ENCODE results near the gene ZNF605. TPM values are rescaled to one million over a fixed set of nuclear protein-coding genes. Genes with fewer than 3 reads are reported as not detected.
"Not testable (repeated sequence)": the region's sequence is repeated elsewhere in the genome, so short reads cannot be mapped to it uniquely, and the experiment has no call there.

The ZNF605 gene
- total RNA-seq, 2 donors from 2014 or later: 9.6 to 12.7 TPM

- Histone ChIP-seq H3K27me3 (replicated peaks; ENCODE audit: insufficient read depth) (no peaks in the 10 kb centered on the region), H3K36me3 (no peaks in the 10 kb centered on the region), H3K4me1 (replicated peaks) (no peaks in the 10 kb centered on the region), H3K9me3 (peaks cover 8% of the 10 kb centered on the region), H3K27ac (no peak overlapping the region), H3K4me3 (no peak overlapping the region)
- no peak for DNase-seq (ENCODE audit: low spot score)
- intact Hi-C loops (cut with DNase I): no loop called here
- WGBS: 96% methylated on average over 6 of the region's 6 CpGs
- TF ChIP-seq POLR2AphosphoS5 (IDR thresholded peaks at IDR 0.05) (no peak), POLR2A (IDR thresholded peaks at IDR 0.05) (no peak), CTCF (IDR thresholded peaks at IDR 0.05) (no peak)
Observed at GRCh38 chr12:132918680-132919079, 37.4 kb downstream of the ZNF605 start.

GRCh38 chr12:132909030-132909368, 47.1 kb downstream of the ZNF605 start:
- peaks cover 4% of the 10 kb centered on the region for H3K4me1 ChIP-seq (replicated peaks)
- no peaks in the 10 kb centered on the region for H3K27me3 ChIP-seq (replicated peaks; ENCODE audit: insufficient read depth)
- no peak for TF ChIP-seq POLR2AphosphoS5 (IDR thresholded peaks at IDR 0.05)
- no peak for TF ChIP-seq POLR2A (IDR thresholded peaks at IDR 0.05)
- TF ChIP-seq CTCF (IDR thresholded peaks at IDR 0.05): no peak
- H3K36me3 ChIP-seq: no peaks in the 10 kb centered on the region
- intact Hi-C loops (cut with DNase I): loop anchor here (10.0 kb wide), 1 partner anchor 144 kb away; the partner anchor contains the start of gene ANKLE2
- under 1% methylated on average over 22 of the region's 22 CpGs for WGBS
- H3K4me3 ChIP-seq: peak overlapping the region; percentile 52
- peak overlapping the region; percentile 67 to 79 for H3K27ac ChIP-seq
- H3K9me3 ChIP-seq: no peaks in the 10 kb centered on the region
- DNase-seq (ENCODE audit: low spot score): no peak

GRCh38 chr12:132908145-132909029, 47.7 kb downstream of the ZNF605 start:
- intact Hi-C loops (cut with DNase I): loop anchor here (10.0 kb wide), 1 partner anchor 144 kb away; the partner anchor contains the start of gene ANKLE2

DNA sequence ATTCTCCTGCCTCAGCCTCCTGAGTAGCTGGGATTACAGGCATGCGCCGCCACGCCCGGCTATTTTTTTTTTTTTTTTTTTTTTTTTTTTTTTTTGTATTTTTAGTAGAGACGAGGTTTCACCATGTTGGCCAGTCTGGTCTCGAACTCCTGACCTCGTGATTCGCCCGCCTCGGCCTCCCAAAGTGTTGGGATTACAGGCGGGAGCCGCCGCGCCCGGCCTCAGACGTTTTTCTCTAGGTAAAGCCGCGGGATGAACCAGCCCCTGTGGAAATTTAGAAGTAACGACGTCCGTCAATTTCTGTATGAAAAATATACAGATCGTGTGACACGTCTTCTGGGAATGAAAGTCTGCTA, 48.3 kb downstream of the ZNF605 start:
- not testable (repeated sequence) for DNase-seq (ENCODE audit: low spot score); H3K9me3 ChIP-seq; H3K4me1 ChIP-seq (replicated peaks); H3K36me3 ChIP-seq; H3K27me3 ChIP-seq (replicated peaks; ENCODE audit: insufficient read depth)
- intact Hi-C loops (cut with DNase I): loop anchor here (10.0 kb wide), 1 partner anchor 143 kb away; the partner anchor contains the start of gene ANKLE2
- H3K27ac ChIP-seq: peak overlapping the region; percentile 67 to 68
- WGBS: 2% methylated on average over 23 of the region's 23 CpGs
- peak overlapping the region; percentile 52 for H3K4me3 ChIP-seq

More at GRCh38 chr12:132908145-132909029, 47.7 kb downstream of the ZNF605 start:
- peak; percentile 98 for DNase-seq (ENCODE audit: low spot score)
- Histone ChIP-seq H3K4me1 (replicated peaks) (peaks cover 4% of the 10 kb centered on the region), H3K27ac (peak overlapping the region; percentile 67 to 79), H3K4me3 (peak overlapping the region; percentile 52), H3K36me3 (no peaks in the 10 kb centered on the region), H3K27me3 (replicated peaks; ENCODE audit: insufficient read depth) (no peaks in the 10 kb centered on the region), H3K9me3 (no peaks in the 10 kb centered on the region)
- under 1% methylated on average over 71 of the region's 85 CpGs for WGBS
- TF ChIP-seq POLR2A (IDR thresholded peaks at IDR 0.05) (peak; percentile 21), POLR2AphosphoS5 (IDR thresholded peaks at IDR 0.05) (peak; percentile 88), CTCF (IDR thresholded peaks at IDR 0.05) (peak in 1 of 4 experiments; percentile 20)

GRCh38 chr12:132907216-132907615, 48.9 kb downstream of the ZNF605 start:
- Histone ChIP-seq H3K9me3 (no peaks in the 10 kb centered on the region), H3K27ac (no peak overlapping the region), H3K36me3 (no peaks in the 10 kb centered on the region), H3K4me3 (no peak overlapping the region), H3K27me3 (replicated peaks; ENCODE audit: insufficient read depth) (no peaks in the 10 kb centered on the region), H3K4me1 (replicated peaks) (peaks cover 4% of the 10 kb centered on the region)
- TF ChIP-seq POLR2A (IDR thresholded peaks at IDR 0.05): no peak
- TF ChIP-seq CTCF (IDR thresholded peaks at IDR 0.05): no peak
- TF ChIP-seq POLR2AphosphoS5 (IDR thresholded peaks at IDR 0.05): no peak
- no peak for DNase-seq (ENCODE audit: low spot score)
- 23% methylated on average over 16 of the region's 16 CpGs for WGBS
- intact Hi-C loops (cut with DNase I): loop anchor here (10.0 kb wide), 1 partner anchor 142 kb away; the partner anchor contains the start of gene ANKLE2

All from prostate gland (tissue), 2 donors.